Peyer's patch (tissue), 4 donors: ENCODE data around the gene CCNH.

ENCODE experiments used
- POLR2A ChIP-seq, 2 donors: fragments of 450-650 bp; IDR thresholded peaks; one replicate each; pipeline ENCODE4 v1.5.1; 2017; ENCODE audit warnings: antibody characterized with exemption in 2 of 2, mild to moderate bottlenecking in 2 of 2, moderate library complexity in 2 of 2
- TF ChIP-seq, protein P1 (sequence below), 6 experiments: fragments of 450-650 bp in 4 of 6; fragments of 200-600 bp in 2 of 6; sonication (generic) in 1 of 6; IDR thresholded peaks; one replicate each; pipeline ENCODE4 v1.5.1; 2017 to 2019; ENCODE audit warnings: antibody characterized with exemption in 6 of 6, mild to moderate bottlenecking in 3 of 6, moderate library complexity in 1 of 6

DNA sequence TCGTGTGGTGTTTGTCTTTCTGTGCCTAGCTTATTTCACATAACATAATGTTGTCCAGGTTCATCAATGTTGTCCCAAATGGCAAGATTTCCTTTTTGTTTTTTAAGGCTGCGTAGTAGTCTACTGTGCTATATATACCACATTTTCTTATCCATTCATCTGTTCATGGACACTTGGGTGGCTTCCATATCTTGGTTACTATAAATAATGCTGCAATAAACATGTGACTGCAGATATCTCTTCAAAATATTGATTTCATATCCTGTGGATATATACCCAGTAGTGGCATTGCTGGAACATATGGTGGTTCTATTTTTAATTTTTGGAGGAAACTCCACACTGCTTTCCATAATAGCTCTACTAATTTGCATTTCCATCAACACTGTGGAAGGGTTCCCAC lies 25.5 kb upstream of the CCNH start:
- TF ChIP-seq, protein P1, sequence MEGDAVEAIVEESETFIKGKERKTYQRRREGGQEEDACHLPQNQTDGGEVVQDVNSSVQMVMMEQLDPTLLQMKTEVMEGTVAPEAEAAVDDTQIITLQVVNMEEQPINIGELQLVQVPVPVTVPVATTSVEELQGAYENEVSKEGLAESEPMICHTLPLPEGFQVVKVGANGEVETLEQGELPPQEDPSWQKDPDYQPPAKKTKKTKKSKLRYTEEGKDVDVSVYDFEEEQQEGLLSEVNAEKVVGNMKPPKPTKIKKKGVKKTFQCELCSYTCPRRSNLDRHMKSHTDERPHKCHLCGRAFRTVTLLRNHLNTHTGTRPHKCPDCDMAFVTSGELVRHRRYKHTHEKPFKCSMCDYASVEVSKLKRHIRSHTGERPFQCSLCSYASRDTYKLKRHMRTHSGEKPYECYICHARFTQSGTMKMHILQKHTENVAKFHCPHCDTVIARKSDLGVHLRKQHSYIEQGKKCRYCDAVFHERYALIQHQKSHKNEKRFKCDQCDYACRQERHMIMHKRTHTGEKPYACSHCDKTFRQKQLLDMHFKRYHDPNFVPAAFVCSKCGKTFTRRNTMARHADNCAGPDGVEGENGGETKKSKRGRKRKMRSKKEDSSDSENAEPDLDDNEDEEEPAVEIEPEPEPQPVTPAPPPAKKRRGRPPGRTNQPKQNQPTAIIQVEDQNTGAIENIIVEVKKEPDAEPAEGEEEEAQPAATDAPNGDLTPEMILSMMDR (IDR thresholded peaks at IDR 0.05) = no peak
- TF ChIP-seq POLR2A (IDR thresholded peaks at IDR 0.05) = no peak
